Left colon (tissue), 2 donors: ENCODE results near the gene RPS8. TPM values are rescaled to one million over a fixed set of nuclear protein-coding genes. Genes with fewer than 3 reads are reported as not detected.
"Not testable (repeated sequence)": the region's sequence is repeated elsewhere in the genome, so short reads cannot be mapped to it uniquely, and the experiment has no call there.

Source experiments
- ATAC-seq: fragments of 200-7000 bp; cut with Tn5 transposase; one replicate; pipeline ENCODE4 v1.9.1; 2020; ENCODE audit warnings: mild to moderate bottlenecking, moderate library complexity
- DNase-seq, 2 donors: peaks; one replicate each; pipeline ENCODE4 v3.0.0-alpha.2; 2020
- intact Hi-C, 2 donors: fragments of 100-400 bp; cut with DNase I in 1 of 2; cut with micrococcal nuclease in 1 of 2; formaldehyde crosslinking; loops; one replicate each; pipeline versions ENCODE4 v1.11.2 to v1.14.0; 2022; cut with DNase I, micrococcal nuclease
- total RNA-seq, 2 donors: library from RNA; stranded (reverse); fragmentation: NEBNext Ultra II Directional; extraction: Animal tissue kit (Norgen Biotek cat#: 25700); gene quantifications; one replicate each; pipeline ENCODE4 v1.2.1, GENCODE V29; 2021
- donor health status: DM: no; HTN: no; CAD: no.
- donor health status: DM: yes; HTN: yes; CAD: no.

RPS8 gene
- total RNA-seq, 2 donors from 2014 or later = 1,280 to 1,342 TPM

DNA sequence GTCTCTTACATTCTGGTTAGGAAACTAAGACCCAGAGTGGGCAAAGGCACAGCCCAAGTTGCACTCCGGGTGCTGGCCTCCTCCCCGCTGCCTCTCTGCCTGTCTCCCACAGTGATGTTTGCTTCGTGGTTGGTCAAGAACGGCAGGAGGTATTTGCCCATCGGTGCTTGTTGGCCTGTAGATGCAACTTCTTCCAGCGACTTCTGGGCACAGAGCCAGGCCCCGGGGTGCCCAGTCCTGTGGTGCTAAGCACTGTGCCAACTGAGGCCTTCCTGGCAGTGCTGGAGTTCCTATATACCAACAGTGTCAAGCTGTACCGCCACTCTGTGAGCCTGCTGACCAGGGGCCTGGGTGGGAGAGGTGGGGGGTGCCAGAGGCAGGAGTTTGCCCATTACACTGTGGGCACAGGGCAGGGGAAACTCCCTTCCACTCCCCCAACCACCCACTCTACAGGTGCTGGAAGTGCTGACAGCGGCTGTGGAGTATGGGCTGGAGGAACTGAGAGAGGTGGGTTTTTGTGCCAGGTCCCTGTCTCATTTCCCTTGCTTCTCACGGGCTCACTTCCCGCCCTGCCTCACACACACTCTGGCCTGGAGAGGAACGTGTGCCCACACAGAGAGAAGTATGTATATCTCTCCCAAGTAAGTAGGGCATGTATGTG, 34.9 kb downstream of the RPS8 start:
- ATAC-seq (no peak), DNase-seq (peak; percentile 48 to 51)
- intact Hi-C loops = no loop called here

DNA sequence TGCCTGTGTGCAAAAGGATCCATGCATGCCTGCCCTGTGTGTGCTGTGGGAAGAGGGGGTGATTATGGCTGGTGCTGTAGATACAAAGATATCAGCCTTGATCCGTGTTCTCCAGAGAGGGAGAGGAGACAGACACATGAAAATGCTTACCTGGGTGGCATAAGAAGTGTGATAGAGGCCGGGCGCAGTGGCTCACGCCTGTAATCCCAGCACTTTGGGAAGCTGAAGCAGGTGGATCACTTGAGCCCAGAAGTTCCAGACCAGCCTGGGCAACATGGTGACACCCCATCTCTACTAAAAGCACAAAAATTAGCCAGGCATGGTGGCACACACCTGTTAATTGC, 35.4 kb downstream of the RPS8 start:
- intact Hi-C loops, DNase-seq, ATAC-seq: not testable (repeated sequence)

- intact Hi-C loops = no loop called here
- DNase-seq (peak in 1 of 2 donors; percentile 3), ATAC-seq (no peak)
Measured at GRCh38 chr1:44811234-44811633, 35.9 kb downstream of the RPS8 start.

DNA sequence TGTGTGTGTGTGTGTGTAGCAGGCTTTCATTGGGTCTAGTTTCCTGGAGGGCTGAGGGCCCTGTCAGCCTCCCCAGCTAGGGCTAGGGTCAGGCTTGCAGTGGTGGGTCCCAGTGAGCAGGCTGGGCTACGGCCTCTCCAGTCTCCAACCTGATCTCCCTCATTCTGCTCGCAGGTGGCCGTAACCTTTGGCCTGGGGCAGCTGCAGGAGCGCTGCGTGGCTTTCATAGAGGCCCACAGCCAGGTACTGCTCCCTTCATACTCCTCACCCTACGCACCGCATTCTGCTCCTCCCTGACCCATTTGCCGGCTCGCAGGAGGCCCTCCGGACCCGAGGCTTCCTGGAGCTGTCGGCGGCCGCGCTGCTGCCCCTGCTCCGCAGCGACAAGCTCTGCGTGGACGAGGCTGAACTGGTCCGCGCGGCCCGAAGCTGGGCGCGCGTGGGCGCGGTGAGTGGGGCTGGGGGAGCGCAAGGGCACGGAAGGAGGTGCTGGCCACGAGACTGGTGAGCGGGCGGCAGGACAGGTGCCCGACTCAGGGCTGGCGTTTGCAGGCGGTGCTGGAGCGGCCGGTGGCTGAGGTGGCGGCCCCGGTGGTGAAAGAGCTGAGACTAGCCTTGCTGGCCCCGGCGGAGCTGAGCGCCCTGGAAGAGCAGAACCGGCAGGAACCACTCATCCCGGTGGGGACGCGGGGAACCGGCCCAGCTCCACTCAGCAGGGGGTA, 37.6 kb downstream of the RPS8 start:
- intact Hi-C loops = no loop called here
- DNase-seq = peak; percentile 37 to 47
- ATAC-seq = peak; percentile 17

DNA sequence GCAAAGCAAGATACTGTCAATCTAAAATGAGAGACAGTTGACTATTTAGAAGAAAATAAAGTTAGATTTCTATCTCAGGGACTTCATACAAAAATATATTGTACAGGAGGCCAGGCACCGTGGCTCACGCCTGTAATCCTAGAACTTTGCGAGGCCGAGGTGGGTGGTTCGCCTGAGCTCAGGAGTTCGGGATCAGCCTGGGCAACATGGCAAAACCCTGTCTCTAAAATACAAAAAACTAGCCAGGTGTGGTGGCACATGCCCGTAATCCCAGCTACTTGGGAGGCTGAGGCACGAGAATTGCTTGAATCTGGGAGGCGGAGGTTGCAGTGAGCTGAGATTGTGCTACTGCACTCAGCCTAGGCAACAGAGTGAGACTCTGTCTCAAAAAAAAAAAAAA, 40.6 kb downstream of the RPS8 start:
- intact Hi-C loops, DNase-seq, ATAC-seq: not testable (repeated sequence)

DNA sequence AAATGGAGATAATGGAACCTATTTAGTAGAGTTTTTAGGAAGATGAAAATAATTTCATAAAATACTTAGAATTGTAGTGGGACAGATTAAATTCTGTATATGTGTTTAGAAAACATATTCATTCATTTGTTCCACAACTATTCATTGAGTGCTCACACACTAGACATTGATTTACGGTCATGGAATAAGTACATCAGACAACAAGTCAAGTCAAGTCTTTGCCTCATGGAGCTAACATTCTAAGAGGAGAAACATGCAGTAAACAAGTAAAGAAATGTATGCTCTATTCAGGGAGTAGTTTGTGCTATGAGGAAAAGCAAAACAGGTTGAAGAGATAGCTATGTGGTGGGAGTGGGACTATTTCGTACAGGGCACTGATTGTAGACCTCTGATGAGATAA, 42.0 kb downstream of the RPS8 start:
- no peak for ATAC-seq
- intact Hi-C loops = no loop called here
- no peak for DNase-seq

GRCh38 chr1:44817771-44818495, 42.6 kb downstream of the RPS8 start:
- DNase-seq = peak in 1 of 2 donors; percentile 18
- no peak for ATAC-seq

GRCh38 chr1:44819196-44819607, 43.9 kb downstream of the RPS8 start:
- intact Hi-C loops = no loop called here

More at GRCh38 chr1:44817771-44818495, 42.6 kb downstream of the RPS8 start:
- intact Hi-C loops = no loop called here

DNA sequence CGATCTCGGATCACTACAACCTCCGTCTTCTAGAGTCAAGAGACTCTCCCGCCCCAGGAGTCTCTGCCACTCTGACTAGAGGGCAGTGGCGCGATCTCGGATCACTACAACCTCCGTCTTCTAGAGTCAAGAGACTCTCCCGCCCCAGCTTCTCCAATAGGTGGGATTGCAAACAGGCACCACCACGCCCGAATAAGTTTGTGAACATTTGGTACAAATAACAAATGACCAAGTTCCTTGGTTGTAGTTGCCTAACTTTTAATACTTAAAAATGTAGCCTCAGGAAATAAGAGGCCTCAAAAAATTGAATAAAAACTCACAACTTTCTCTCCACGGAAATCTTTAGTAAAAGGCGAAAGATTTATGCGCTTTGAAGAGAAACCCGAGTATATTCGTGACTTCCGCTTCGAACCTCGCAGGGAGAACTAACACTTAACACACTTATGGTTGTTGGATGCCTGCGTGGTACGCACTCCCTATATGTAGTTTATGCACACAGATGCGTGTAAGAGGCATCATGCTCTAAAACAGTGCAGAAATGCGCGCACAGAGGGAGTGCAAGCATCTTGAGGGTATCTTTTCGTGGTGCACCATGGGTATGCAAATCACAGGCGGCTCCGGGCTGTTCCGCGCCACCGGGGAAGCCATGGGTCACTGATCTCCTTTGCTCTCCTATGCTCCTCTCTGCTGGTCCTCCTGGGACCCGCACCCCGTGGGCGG, 44.4 kb downstream of the RPS8 start:
- DNase-seq (peak; percentile 84 to 85), ATAC-seq (peak; percentile 90)
- intact Hi-C loops = no loop called here

More at GRCh38 chr1:44819196-44819607, 43.9 kb downstream of the RPS8 start:
- ATAC-seq (peak; percentile 17), DNase-seq (peak in 1 of 2 donors; percentile 21)

- intact Hi-C loops = no loop called here
Measured at GRCh38 chr1:44820328-44821239, 45.2 kb downstream of the RPS8 start.

GRCh38 chr1:44821240-44821715, 45.9 kb downstream of the RPS8 start:
- ATAC-seq (no peak), DNase-seq (no peak)
- intact Hi-C loops = no loop called here

More at GRCh38 chr1:44820328-44821239, 45.2 kb downstream of the RPS8 start:
- DNase-seq (peak in 1 of 2 donors; percentile 32), ATAC-seq (peak; percentile 12)

- DNase-seq (no peak), ATAC-seq (no peak)
- intact Hi-C loops = no loop called here
Measured at GRCh38 chr1:44822131-44822701, 46.9 kb downstream of the RPS8 start.

- intact Hi-C loops = no loop called here
- no peak for ATAC-seq
- DNase-seq = peak in 1 of 2 donors; percentile 19
Measured at GRCh38 chr1:44822981-44823451, 47.7 kb downstream of the RPS8 start.

- ATAC-seq, intact Hi-C loops, DNase-seq: not testable (repeated sequence)
Measured at GRCh38 chr1:44824392-44824791, 49.1 kb downstream of the RPS8 start.

DNA sequence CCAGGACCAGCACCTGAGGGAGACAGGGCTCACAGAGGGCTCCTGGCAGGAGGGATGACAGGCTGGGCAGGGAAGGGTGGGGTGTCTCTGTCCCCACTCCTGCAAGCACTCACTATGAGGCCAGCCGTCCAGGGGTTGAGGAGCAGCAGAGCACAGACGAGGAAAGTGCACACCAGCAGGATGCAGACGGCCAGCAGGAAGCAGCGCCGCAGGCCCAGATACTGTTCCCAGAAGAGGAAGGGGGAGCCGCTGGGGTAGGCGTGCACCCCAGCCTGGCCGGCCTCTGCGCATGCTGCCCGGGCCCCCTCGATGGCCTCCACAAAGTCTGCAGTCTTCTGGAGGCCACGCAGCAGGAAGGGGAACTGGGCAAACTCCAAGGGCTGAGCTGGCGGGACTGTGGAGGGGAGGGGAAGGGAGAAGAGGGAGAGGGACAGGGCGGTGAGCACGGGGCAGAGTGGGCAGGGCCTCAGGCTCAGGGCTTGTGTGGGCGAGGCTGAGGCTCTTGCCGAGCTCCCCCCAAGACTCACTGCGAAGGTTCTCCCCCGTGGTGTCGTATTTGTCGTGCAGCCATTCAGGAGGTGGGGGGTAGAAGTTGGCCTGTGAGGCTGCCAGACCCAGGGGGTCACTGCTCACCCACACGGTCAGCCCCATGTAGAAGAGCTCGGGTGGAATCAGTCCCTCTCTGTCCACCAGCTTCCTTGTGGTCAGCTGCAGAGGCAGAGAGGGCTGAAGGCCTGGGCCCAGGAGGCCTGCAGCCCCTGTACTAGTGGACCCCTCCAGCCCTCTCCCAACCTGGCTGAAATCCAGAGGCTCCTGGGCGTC, 51.2 kb downstream of the RPS8 start:
- peak; percentile 27 to 62 for DNase-seq
- ATAC-seq = peak; percentile 51
- intact Hi-C loops = no loop called here

- intact Hi-C loops = no loop called here
- ATAC-seq = no peak
- no peak for DNase-seq
Measured at GRCh38 chr1:44827197-44828002, 52.1 kb downstream of the RPS8 start.
